K562 (cell line): ENCODE measurements around the gene NFKBIB. TPM values are rescaled to one million over a fixed set of nuclear protein-coding genes. Genes with fewer than 3 reads are reported as not detected.

Experiments
- ATAC-seq: fragments of 200-7000 bp; cut with Tn5 transposase; 3 replicates; pipeline ENCODE4 v1.9.1; 2020; ENCODE audit warnings: moderate library complexity
- BruUV-seq: library from RNA; stranded (reverse); fragments of 400-500 nt; replicated peaks from 2 replicates; lab custom pipeline; 2021; lab: Mats Ljungman, UMichigan
- CTCF ChIA-PET: fragments of 300-600 bp; formaldehyde crosslinking; extraction: SDS; loops from one replicate; lab custom pipeline; 2021; ENCODE audit warnings: low intra/inter-chr PET ratio; lab: Yijun Ruan, JAX
- POLR2A ChIA-PET: fragments of 300-600, 350-650 bp; sonication (Branson Sonifier 250); formaldehyde crosslinking; extraction: SDS; loops from one replicate; lab custom pipeline; 2021; ENCODE audit warnings: antibody characterized with exemption, inconsistent platforms; lab: Yijun Ruan, JAX
- DNase-seq, 4 experiments: peaks; one replicate each; pipeline versions ENCODE4 v3.0.0 to v3.0.0-alpha.2; 2011 to 2018; ENCODE audit warnings: low spot score in 3 of 4, mixed read lengths in 3 of 4; ENCODE audit errors: extremely low read depth in 1 of 4
- FAIRE-seq: peaks from 2 replicates; lab custom pipeline; 2011; peaks lifted over from hg19 to GRCh38; lab: Jason Lieb, UNC
- H2AFZ ChIP-seq: 2 replicates; pipeline ENCODE4 v1.6.0; 2011; ENCODE audit warnings: low read depth, low read length, control low read depth, inconsistent platforms
- H3K27ac ChIP-seq: fragments of 200-600 bp; 3 replicates; pipeline ENCODE4 v1.8.0; 2011; ENCODE audit warnings: low read depth, mild to moderate bottlenecking, control low read depth, inconsistent platforms, low read length, moderate library complexity, mixed read lengths; ENCODE audit errors: extremely low read depth
- H3K27me3 ChIP-seq, 2 experiments: fragments of 300-600 bp in 1 of 2; 2 replicates in 1 of 2; 3 replicates in 1 of 2; pipeline versions ENCODE4 v1.6.0 to v1.8.0; 2011; ENCODE audit warnings: inconsistent platforms in 2 of 2, low read length in 2 of 2, mild to moderate bottlenecking in 1 of 2, mixed read lengths in 1 of 2, moderate library complexity in 1 of 2; ENCODE audit not compliant: control insufficient read depth in 2 of 2, insufficient read depth in 2 of 2
- H3K36me3 ChIP-seq: fragments of 300-600 bp; 3 replicates; pipeline ENCODE4 v1.8.0; 2011; ENCODE audit warnings: mild to moderate bottlenecking, low read length, inconsistent platforms; ENCODE audit not compliant: control insufficient read depth, insufficient read depth
- H3K4me1 ChIP-seq, 2 experiments: fragments of 200-600 bp in 1 of 2; replicated peaks in 1 of 2; 2 replicates in 1 of 2; 3 replicates in 1 of 2; pipeline versions ENCODE4 v1.5.1 to v1.8.0; 2011; ENCODE audit warnings: inconsistent platforms in 2 of 2, low read length in 2 of 2, mild to moderate bottlenecking in 1 of 2, mixed read lengths in 1 of 2, moderate library complexity in 1 of 2; ENCODE audit not compliant: control insufficient read depth in 2 of 2, insufficient read depth in 2 of 2
- H3K4me2 ChIP-seq: 2 replicates; pipeline ENCODE4 v1.6.1; 2011; ENCODE audit warnings: low read length, control low read depth, inconsistent platforms, mixed read lengths; ENCODE audit not compliant: insufficient read depth
- H3K4me3 ChIP-seq: fragments of 200-600 bp; sonication (generic), shearing (Covaris generic); 2 replicates; pipeline ENCODE4 v1.5.1; 2016; ENCODE audit warnings: control low read depth, inconsistent platforms
- H3K79me2 ChIP-seq: fragments of 200-600 bp; 3 replicates; pipeline ENCODE4 v1.8.0; 2011; ENCODE audit warnings: low read length, inconsistent platforms; ENCODE audit not compliant: control insufficient read depth, insufficient read depth
- H3K9ac ChIP-seq, 2 experiments: 2 replicates each; pipeline versions ENCODE4 v1.6.0 to v1.6.1; 2011; ENCODE audit warnings: low read depth in 2 of 2, low read length in 2 of 2, control low read depth in 1 of 2, inconsistent platforms in 1 of 2, mild to moderate bottlenecking in 1 of 2, mixed read lengths in 1 of 2; ENCODE audit not compliant: insufficient read depth in 1 of 2
- H3K9me1 ChIP-seq: one replicate; pipeline ENCODE4 v1.6.0; 2011; ENCODE audit warnings: inconsistent platforms, mild to moderate bottlenecking, low read length, moderate library complexity; ENCODE audit not compliant: control insufficient read depth, insufficient read depth
- H3K9me3 ChIP-seq: replicated peaks from 2 replicates; pipeline ENCODE4 v1.5.1; 2011; ENCODE audit warnings: low read depth, low read length, inconsistent platforms; ENCODE audit not compliant: control insufficient read depth, insufficient read depth
- H4K20me1 ChIP-seq: replicated peaks from 2 replicates; pipeline ENCODE4 v1.6.1; 2011; ENCODE audit warnings: low read length, inconsistent platforms, mixed read lengths; ENCODE audit not compliant: control insufficient read depth, insufficient read depth
- FOXM1 ChIP-seq, 2 experiments: fragments of 450-650 bp in 1 of 2; sonication (generic) in 1 of 2; formaldehyde crosslinking in 1 of 2; IDR thresholded peaks; 2 replicates each; pipeline versions ENCODE4 v1.6.1 to v1.9.0; 2017 to 2022; ENCODE audit warnings: low read depth in 2 of 2, mild to moderate bottlenecking in 2 of 2, missing genetic modification reagents in 1 of 2, moderate library complexity in 1 of 2
- SRF ChIP-seq, 2 experiments: fragments of 250-450, 450-650 bp in 1 of 2; sonication (Bioruptor Pico) in 1 of 2; sonication (generic) in 1 of 2; formaldehyde crosslinking; IDR thresholded peaks; 2 replicates each; pipeline versions ENCODE4 v1.5.0 to v1.5.1; 2020 to 2022; ENCODE audit warnings: mild to moderate bottlenecking in 1 of 2, missing genetic modification reagents in 1 of 2
- WGBS: fragments of 100-300 bp; shearing (Covaris generic); methylation state at CpG from one replicate; pipeline ENCODE4 v1.1.6; 2016; ENCODE audit warnings: low coverage, mixed read lengths; ENCODE audit not compliant: insufficient coverage; ENCODE audit errors: missing lambda C conversion rate; 5-methylcytosine and 5-hydroxymethylcytosine counted together
- in situ Hi-C: fragments of 300-500 bp; cut with MboI; formaldehyde crosslinking; loops from 4 replicates; pipeline ENCODE4 v1.15.0; 2018; ENCODE audit warnings: inconsistent platforms, mixed read lengths
- intact Hi-C: fragments of 100-400 bp; cut with micrococcal nuclease; formaldehyde crosslinking; loops from 2 replicates; pipeline ENCODE4 v1.14.2; 2022
- polyA plus RNA-seq, 8 experiments: library from polyadenylated mRNA; depleted of rRNA in 4 of 8; stranded (reverse) in 5 of 8; unstranded in 3 of 8; fragments of >200 nt; fragmentation: Nextera tagmentation in 2 of 8; fragmentation: Illumina TruSeq in 1 of 8; extraction: Ambion mirVana in 2 of 8; extraction: Trizol in 1 of 8; gene quantifications; 2 replicates each; pipeline versions ENCODE4 v1.2.1 to v1.2.3, GENCODE V29; 2011 to 2014; ENCODE audit warnings: inconsistent platforms in 1 of 8, missing spikeins in 1 of 8
- total RNA-seq, 7 experiments: library from RNA; depleted of rRNA in 6 of 7; stranded (reverse); fragments of >200 nt in 6 of 7; fragmentation: Illumina TruSeq in 2 of 7; extraction: Trizol in 2 of 7; gene quantifications; 2 replicates each; pipeline versions ENCODE4 v1.2.1 to v1.2.3, GENCODE V29; 2011 to 2021; ENCODE audit warnings: low replicate concordance in 1 of 7
- TF ChIP-seq, protein P1 (sequence below): sonication (generic); formaldehyde crosslinking; IDR thresholded peaks from 2 replicates; pipeline ENCODE4 v1.8.0; 2023; ENCODE audit warnings: mild to moderate bottlenecking, missing genetic modification reagents
- TF ChIP-seq, protein P2 (sequence below): sonication (generic); formaldehyde crosslinking; IDR thresholded peaks from 2 replicates; pipeline ENCODE4 v1.8.0; 2022; ENCODE audit warnings: missing genetic modification reagents, mild to moderate bottlenecking, borderline replicate concordance
- TF ChIP-seq, protein P3 (sequence below): fragments of 450-650 bp; formaldehyde crosslinking; IDR thresholded peaks from 2 replicates; pipeline ENCODE4 v1.4.0; 2020; ENCODE audit warnings: mild to moderate bottlenecking, moderate library complexity

Gene NFKBIB
- total and polyA plus RNA-seq, 9 of the 15 experiments (the other 6 are each of a cell fraction or from before 2014, with no cell fraction given), result 1.5 to 44.9 (median 10.4) TPM

DNA sequence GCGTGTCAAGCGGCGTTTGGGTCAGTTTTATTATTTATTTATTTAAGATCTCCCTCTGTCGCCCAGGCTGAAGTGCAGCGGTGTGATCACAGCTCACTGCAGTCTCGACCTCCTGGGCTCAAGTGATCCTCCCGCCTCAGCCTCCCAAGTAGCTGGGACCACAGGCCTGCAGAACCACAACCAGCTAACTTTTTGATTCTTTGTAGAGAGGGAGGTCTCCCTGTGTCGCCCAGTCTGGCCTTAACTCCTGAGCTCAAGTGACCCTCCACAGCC lies 31.7 kb downstream of the NFKBIB start:
- 1% methylated on average over 7 of the region's 8 CpGs for WGBS
- no peak for DNase-seq
- Histone ChIP-seq H3K79me2 (peaks cover 57% of the 10 kb centered on the region), H2AFZ (no peak overlapping the region; the same call in 1 of the 2 replicates), H3K9ac (peak overlapping the region; percentile 91 to 98), H3K4me3 (peak overlapping the region; percentile 71), H3K9me3 (peaks cover 18% of the 10 kb centered on the region), H3K9me1 (no peaks in the 10 kb centered on the region), H3K36me3 (peaks cover 32% of the 10 kb centered on the region), H3K4me1 (peaks cover 0 to 18% of the 10 kb centered on the region in 2 experiments; a peak in 3 of 5 replicates), H3K4me2 (peak overlapping the region; percentile 100), H3K27ac (peak overlapping the region; percentile 92), H3K27me3 (no peaks in the 10 kb centered on the region), H4K20me1 (no peaks in the 10 kb centered on the region; the same call in 1 of the 2 replicates)
- no peak for ATAC-seq
- TF ChIP-seq SRF (CRISPR knock-in tag; IDR thresholded peaks at IDR 0.05), result no peak
- TF ChIP-seq, protein P1, sequence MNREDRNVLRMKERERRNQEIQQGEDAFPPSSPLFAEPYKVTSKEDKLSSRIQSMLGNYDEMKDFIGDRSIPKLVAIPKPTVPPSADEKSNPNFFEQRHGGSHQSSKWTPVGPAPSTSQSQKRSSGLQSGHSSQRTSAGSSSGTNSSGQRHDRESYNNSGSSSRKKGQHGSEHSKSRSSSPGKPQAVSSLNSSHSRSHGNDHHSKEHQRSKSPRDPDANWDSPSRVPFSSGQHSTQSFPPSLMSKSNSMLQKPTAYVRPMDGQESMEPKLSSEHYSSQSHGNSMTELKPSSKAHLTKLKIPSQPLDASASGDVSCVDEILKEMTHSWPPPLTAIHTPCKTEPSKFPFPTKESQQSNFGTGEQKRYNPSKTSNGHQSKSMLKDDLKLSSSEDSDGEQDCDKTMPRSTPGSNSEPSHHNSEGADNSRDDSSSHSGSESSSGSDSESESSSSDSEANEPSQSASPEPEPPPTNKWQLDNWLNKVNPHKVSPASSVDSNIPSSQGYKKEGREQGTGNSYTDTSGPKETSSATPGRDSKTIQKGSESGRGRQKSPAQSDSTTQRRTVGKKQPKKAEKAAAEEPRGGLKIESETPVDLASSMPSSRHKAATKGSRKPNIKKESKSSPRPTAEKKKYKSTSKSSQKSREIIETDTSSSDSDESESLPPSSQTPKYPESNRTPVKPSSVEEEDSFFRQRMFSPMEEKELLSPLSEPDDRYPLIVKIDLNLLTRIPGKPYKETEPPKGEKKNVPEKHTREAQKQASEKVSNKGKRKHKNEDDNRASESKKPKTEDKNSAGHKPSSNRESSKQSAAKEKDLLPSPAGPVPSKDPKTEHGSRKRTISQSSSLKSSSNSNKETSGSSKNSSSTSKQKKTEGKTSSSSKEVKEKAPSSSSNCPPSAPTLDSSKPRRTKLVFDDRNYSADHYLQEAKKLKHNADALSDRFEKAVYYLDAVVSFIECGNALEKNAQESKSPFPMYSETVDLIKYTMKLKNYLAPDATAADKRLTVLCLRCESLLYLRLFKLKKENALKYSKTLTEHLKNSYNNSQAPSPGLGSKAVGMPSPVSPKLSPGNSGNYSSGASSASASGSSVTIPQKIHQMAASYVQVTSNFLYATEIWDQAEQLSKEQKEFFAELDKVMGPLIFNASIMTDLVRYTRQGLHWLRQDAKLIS (CRISPR knock-in tag), result 0 out of 2 replicates have a peak, but pooled peaks have one; percentile 7
- no peak for TF ChIP-seq FOXM1 (IDR thresholded peaks at IDR 0.05; ENCODE audit: low read depth)
- TF ChIP-seq FOXM1 (CRISPR knock-in tag; IDR thresholded peaks at IDR 0.05; ENCODE audit: low read depth), result no peak
- TF ChIP-seq, protein P2, sequence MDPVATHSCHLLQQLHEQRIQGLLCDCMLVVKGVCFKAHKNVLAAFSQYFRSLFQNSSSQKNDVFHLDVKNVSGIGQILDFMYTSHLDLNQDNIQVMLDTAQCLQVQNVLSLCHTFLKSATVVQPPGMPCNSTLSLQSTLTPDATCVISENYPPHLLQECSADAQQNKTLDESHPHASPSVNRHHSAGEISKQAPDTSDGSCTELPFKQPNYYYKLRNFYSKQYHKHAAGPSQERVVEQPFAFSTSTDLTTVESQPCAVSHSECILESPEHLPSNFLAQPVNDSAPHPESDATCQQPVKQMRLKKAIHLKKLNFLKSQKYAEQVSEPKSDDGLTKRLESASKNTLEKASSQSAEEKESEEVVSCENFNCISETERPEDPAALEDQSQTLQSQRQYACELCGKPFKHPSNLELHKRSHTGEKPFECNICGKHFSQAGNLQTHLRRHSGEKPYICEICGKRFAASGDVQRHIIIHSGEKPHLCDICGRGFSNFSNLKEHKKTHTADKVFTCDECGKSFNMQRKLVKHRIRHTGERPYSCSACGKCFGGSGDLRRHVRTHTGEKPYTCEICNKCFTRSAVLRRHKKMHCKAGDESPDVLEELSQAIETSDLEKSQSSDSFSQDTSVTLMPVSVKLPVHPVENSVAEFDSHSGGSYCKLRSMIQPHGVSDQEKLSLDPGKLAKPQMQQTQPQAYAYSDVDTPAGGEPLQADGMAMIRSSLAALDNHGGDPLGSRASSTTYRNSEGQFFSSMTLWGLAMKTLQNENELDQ (CRISPR knock-in tag), result no peak
- TF ChIP-seq, protein P3, sequence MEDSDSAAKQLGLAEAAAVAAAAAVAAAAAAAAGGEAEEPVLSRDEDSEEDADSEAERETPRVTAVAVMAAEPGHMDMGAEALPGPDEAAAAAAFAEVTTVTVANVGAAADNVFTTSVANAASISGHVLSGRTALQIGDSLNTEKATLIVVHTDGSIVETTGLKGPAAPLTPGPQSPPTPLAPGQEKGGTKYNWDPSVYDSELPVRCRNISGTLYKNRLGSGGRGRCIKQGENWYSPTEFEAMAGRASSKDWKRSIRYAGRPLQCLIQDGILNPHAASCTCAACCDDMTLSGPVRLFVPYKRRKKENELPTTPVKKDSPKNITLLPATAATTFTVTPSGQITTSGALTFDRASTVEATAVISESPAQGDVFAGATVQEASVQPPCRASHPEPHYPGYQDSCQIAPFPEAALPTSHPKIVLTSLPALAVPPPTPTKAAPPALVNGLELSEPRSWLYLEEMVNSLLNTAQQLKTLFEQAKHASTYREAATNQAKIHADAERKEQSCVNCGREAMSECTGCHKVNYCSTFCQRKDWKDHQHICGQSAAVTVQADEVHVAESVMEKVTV (CRISPR knock-in tag), result no peak
- intact Hi-C loops, result loop anchor here (2.0 to 10.0 kb wide), 4 partner anchors 99 to 417 kb away; partner anchors contain the start of gene ECH1
- BruUV-seq, result no TSS peak
- in situ Hi-C loops, result no loop called here
- CTCF ChIA-PET, result no interaction called here
- POLR2A ChIA-PET, result interaction anchor here (0.9 to 1.6 kb wide), 4 partner anchors 11 to 336 kb away, joined by 3 to 5 read pairs (median 4); partner anchors contain the start of genes HNRNPL and RINL
- FAIRE-seq, result no peak
